Breast epithelium (tissue), 4 donors: ENCODE measurements around the gene TDG. TPM values are rescaled to one million over a fixed set of nuclear protein-coding genes. Genes with fewer than 3 reads are reported as not detected.

Source experiments
- DNase-seq, 2 donors: peaks; one replicate each; pipeline ENCODE4 v3.0.0-alpha.2; 2019; ENCODE audit warnings: low spot score in 2 of 2
- H3K27ac ChIP-seq, 2 donors: fragments of 200-600 bp; sonication (generic) in 1 of 2; one replicate each; pipeline ENCODE4 v1.5.1; 2016 to 2019; ENCODE audit warnings: mild to moderate bottlenecking in 1 of 2
- H3K27me3 ChIP-seq, 2 donors: fragments of 200-600 bp; sonication (generic) in 1 of 2; one replicate each; pipeline versions ENCODE4 v1.5.1 to v1.6.0; 2017 to 2019; ENCODE audit warnings: control low read depth in 1 of 2, mild to moderate bottlenecking in 1 of 2
- H3K36me3 ChIP-seq: fragments of 200-600 bp; one replicate; pipeline ENCODE4 v1.5.1; 2019
- H3K4me1 ChIP-seq, 2 donors: fragments of 200-600 bp; sonication (generic); one replicate each; pipeline ENCODE4 v1.5.1; 2016 to 2019; ENCODE audit warnings: control low read depth in 1 of 2
- H3K4me3 ChIP-seq, 3 donors: fragments of 200-600 bp; sonication (generic); 1 replicate in 2 of 3; 2 replicates in 1 of 3; pipeline ENCODE4 v1.5.1; 2016 to 2019; ENCODE audit warnings: mild to moderate bottlenecking in 3 of 3, moderate library complexity in 2 of 3
- H3K9me3 ChIP-seq, 2 donors: fragments of 200-600 bp; sonication (generic) in 1 of 2; one replicate each; pipeline ENCODE4 v1.5.1; 2016 to 2019; ENCODE audit warnings: control low read depth in 1 of 2
- POLR2A ChIP-seq: fragments of 450-650 bp; IDR thresholded peaks from one replicate; pipeline ENCODE4 v1.6.1; 2016; ENCODE audit warnings: antibody characterized with exemption, mild to moderate bottlenecking, moderate library complexity
- POLR2AphosphoS5 ChIP-seq, 3 donors: sonication (generic); formaldehyde crosslinking; IDR thresholded peaks; one replicate each; pipeline ENCODE4 v1.6.1; 2017; ENCODE audit warnings: antibody characterized with exemption in 3 of 3
- intact Hi-C: fragments of 100-400 bp; cut with DNase I; formaldehyde crosslinking; loops from one replicate; pipeline ENCODE4 v1.15.1; 2023; ENCODE audit warnings: low total_unique reads
- total RNA-seq, 3 donors: library from RNA; depleted of rRNA; stranded (reverse); fragments of >200 nt; gene quantifications; one replicate each; pipeline ENCODE4 v1.1.0, GENCODE V29; 2016
- TF ChIP-seq, protein P1 (sequence below), 3 donors: fragments of 450-650 bp; IDR thresholded peaks; one replicate each; pipeline ENCODE4 v1.5.1; 2016 to 2017; ENCODE audit warnings: antibody characterized with exemption in 3 of 3, mild to moderate bottlenecking in 3 of 3, moderate library complexity in 3 of 3

Gene TDG
- 10 to 100 TPM; 14.4 to 37.5 (median 29.8) TPM for total RNA-seq

DNA sequence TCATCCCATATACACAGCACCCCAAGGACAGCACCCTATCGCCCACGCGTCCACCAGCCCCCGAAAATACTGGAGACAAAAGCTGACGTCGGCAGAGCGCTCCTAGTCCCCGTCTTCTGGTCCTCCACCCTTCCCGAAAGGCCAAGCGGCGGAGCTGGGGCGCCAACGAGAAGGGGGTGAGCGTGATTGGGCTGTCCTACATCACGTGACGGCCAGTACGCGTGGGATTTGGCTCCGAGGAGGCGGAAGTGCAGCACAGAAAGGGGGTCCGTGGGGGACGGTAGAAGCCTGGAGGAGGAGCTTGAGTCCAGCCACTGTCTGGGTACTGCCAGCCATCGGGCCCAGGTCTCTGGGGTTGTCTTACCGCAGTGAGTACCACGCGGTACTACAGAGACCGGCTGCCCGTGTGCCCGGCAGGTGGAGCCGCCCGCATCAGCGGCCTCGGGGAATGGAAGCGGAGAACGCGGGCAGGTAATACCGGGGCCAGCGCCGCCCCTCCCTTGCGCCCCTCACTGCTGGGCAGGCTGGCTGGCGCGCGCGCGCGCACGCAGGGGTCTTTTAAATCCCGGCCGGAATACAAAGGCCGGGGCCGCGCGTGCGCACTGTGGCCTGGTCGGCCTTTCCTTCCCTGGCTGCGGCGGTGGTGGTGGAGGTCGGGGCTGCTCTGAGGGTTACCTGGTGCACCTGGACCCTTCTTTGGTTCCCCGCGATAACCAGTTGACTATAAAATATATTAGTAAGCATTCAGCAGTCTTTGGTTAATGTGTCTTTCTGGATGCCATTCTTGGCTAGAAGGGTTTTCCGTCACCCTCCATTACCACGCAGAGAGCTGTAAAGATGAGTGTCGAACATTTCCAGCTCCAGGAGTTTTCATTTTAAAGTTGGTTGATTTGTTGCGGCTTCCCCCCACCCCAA is at the start of gene TDG:
Gene TDG (plus strand): TSS at position 283 of the 915 bp plus-strand sequence. CDS start 166 bp downstream, at position 449.
- peak; percentile 98 for DNase-seq
- Histone ChIP-seq H3K36me3 (no peaks in the 10 kb centered on the region), H3K27me3 (no peaks in the 10 kb centered on the region), H3K4me1 (peaks cover 0 to 5% of the 10 kb centered on the region in 2 donors), H3K4me3 (peak within 1 kb of the TSS; percentile 75 to 95 (median 80)), H3K27ac (peak within 1 kb of the TSS; percentile 95 to 98), H3K9me3 (no peaks in the 10 kb centered on the region)
- TF ChIP-seq POLR2A (peak; percentile 85), POLR2AphosphoS5 (IDR thresholded peaks at IDR 0.05) (peak; percentile 85 to 97 (median 95))
- TF ChIP-seq, protein P1, sequence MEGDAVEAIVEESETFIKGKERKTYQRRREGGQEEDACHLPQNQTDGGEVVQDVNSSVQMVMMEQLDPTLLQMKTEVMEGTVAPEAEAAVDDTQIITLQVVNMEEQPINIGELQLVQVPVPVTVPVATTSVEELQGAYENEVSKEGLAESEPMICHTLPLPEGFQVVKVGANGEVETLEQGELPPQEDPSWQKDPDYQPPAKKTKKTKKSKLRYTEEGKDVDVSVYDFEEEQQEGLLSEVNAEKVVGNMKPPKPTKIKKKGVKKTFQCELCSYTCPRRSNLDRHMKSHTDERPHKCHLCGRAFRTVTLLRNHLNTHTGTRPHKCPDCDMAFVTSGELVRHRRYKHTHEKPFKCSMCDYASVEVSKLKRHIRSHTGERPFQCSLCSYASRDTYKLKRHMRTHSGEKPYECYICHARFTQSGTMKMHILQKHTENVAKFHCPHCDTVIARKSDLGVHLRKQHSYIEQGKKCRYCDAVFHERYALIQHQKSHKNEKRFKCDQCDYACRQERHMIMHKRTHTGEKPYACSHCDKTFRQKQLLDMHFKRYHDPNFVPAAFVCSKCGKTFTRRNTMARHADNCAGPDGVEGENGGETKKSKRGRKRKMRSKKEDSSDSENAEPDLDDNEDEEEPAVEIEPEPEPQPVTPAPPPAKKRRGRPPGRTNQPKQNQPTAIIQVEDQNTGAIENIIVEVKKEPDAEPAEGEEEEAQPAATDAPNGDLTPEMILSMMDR (IDR thresholded peaks at IDR 0.05): peak in 2 of 3 donors; percentile 6 to 31
- intact Hi-C loops: loop anchor here (2.0 kb wide), 1 partner anchor 35 kb away; the partner anchor contains the start of gene HSP90B1

- Histone ChIP-seq H3K36me3 (no peaks in the 10 kb centered on the region), H3K27ac (no peak overlapping the region), H3K27me3 (no peaks in the 10 kb centered on the region), H3K4me3 (no peak overlapping the region), H3K4me1 (no peaks in the 10 kb centered on the region), H3K9me3 (peaks cover 0 to 5% of the 10 kb centered on the region in 2 donors)
- intact Hi-C loops: loop anchor here (10.0 kb wide), 1 partner anchor 2003 kb away; no protein-coding TSS in a partner anchor
- no peak for TF ChIP-seq POLR2A
- TF ChIP-seq POLR2AphosphoS5 (IDR thresholded peaks at IDR 0.05): no peak
- TF ChIP-seq, protein P1 (IDR thresholded peaks at IDR 0.05): no peak
- no peak for DNase-seq
Measured at GRCh38 chr12:103917873-103918272, 47.8 kb upstream of the TDG start.

GRCh38 chr12:103924761-103925641 is 40.7 kb upstream of the TDG start:
- TF ChIP-seq, protein P1 (IDR thresholded peaks at IDR 0.05): no peak
- no peak for TF ChIP-seq POLR2A
- Histone ChIP-seq H3K27me3 (no peaks in the 10 kb centered on the region), H3K4me3 (no peak overlapping the region), H3K36me3 (no peaks in the 10 kb centered on the region), H3K27ac (no peak overlapping the region), H3K4me1 (no peaks in the 10 kb centered on the region), H3K9me3 (no peaks in the 10 kb centered on the region)
- no peak for DNase-seq
- intact Hi-C loops: no loop called here

DNA sequence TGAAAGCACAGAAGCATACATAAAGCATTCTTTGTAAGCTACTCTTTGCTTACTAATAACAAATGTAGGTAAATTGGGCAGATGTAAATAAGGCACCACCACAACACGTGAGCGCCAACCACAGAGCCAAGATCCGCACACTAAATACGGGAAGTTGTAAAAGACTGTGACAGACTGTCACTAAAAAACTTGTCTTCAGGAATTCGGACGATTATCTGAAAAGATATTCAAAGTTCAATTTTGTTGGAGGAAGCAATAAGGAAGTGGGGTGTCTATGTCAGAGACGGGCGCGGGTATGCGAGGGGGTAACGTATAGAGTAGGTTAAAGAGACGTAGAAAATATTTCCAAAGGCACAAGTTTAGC is 37.0 kb upstream of the TDG start:
- no peak for DNase-seq
- H3K4me3 ChIP-seq: peak overlapping the region; percentile 72 to 87 (median 75)
- H3K9me3 ChIP-seq: no peaks in the 10 kb centered on the region
- H3K4me1 ChIP-seq: peaks cover 7 to 8% of the 10 kb centered on the region in 2 donors
- no peaks in the 10 kb centered on the region for H3K27me3 ChIP-seq
- no peaks in the 10 kb centered on the region for H3K36me3 ChIP-seq
- TF ChIP-seq POLR2A (no peak), POLR2AphosphoS5 (IDR thresholded peaks at IDR 0.05) (no peak)
- TF ChIP-seq, protein P1 (IDR thresholded peaks at IDR 0.05): no peak
- intact Hi-C loops: no loop called here
- peak overlapping the region; percentile 95 to 96 for H3K27ac ChIP-seq
